ENCODE data around the gene BCL3. TPM values are rescaled to one million over a fixed set of nuclear protein-coding genes. Genes with fewer than 3 reads are reported as not detected.

Gene BCL3
- total RNA-seq, 1 donor from 2014 or later: 20.1 TPM

DNA sequence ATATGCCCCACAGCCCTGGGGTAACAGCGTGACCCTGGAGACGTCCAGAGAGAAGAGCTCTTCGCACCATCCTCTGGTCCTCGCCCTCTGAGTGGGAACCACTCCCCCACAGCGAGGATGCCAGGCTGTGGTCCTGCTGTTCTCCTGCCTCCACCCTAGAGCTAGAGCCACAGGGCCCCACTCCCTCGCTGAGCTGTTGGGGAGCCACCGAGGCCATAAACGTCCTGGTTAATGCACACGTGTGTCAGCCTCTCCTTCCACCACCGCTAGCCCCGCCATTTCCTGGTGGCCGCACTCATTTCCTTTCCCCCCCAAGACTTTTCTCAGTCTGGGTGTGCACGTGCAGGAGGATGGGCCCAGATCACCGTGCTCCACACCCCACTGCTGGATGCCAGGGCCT, 38.0 kb upstream of the BCL3 start:
- H3K27ac Mint-ChIP-seq: no peak overlapping the region
- no peaks in the 10 kb centered on the region for H3K4me1 Mint-ChIP-seq
- H3K27me3 Mint-ChIP-seq (ENCODE audit: low read depth): no peaks in the 10 kb centered on the region
- no peak overlapping the region for H3K4me3 Mint-ChIP-seq
- peaks cover 11% of the 10 kb centered on the region for H3K9me3 Mint-ChIP-seq
- no peaks in the 10 kb centered on the region for H3K36me3 Mint-ChIP-seq
- TF ChIP-seq, protein P1, sequence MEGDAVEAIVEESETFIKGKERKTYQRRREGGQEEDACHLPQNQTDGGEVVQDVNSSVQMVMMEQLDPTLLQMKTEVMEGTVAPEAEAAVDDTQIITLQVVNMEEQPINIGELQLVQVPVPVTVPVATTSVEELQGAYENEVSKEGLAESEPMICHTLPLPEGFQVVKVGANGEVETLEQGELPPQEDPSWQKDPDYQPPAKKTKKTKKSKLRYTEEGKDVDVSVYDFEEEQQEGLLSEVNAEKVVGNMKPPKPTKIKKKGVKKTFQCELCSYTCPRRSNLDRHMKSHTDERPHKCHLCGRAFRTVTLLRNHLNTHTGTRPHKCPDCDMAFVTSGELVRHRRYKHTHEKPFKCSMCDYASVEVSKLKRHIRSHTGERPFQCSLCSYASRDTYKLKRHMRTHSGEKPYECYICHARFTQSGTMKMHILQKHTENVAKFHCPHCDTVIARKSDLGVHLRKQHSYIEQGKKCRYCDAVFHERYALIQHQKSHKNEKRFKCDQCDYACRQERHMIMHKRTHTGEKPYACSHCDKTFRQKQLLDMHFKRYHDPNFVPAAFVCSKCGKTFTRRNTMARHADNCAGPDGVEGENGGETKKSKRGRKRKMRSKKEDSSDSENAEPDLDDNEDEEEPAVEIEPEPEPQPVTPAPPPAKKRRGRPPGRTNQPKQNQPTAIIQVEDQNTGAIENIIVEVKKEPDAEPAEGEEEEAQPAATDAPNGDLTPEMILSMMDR (IDR thresholded peaks at IDR 0.05; ENCODE audit: unreplicated experiment): no peak
- DNase-seq (ENCODE audit: low spot score in 2 of 2, unreplicated experiment in 2 of 2): no peak

DNA sequence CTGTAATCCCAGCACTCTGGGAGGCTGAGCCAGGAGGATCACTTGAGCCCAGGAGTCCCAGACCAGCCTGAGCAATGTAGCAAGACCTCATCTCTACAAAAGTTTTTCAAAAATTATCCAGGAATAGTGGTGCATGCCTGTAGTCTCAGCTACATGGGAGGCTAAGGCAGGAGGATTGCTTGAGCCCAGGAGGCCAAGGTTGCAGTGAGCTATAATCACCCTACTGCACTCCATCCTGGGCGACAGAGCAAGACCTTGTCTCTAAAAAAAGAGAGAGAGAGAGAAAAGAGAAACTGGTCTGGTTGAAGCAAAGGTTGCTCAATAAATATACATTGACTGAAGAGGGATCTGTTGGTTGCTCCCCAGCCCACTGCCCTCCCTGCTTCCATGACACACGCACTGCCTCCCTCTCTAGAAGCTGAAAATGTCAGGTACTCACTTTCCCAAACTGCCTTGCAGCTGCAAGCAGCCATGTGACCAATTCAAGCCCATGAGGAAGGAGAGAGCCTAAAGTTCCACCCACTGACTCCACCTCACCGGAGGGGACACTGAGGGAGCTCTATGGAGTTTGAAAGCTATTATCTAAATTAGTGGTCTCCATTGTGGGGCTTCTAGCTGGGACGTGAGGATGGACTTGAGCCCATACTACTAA, 35.5 kb upstream of the BCL3 start:
- Mint-ChIP-seq H3K9me3 (peaks cover 13% of the 10 kb centered on the region), H3K4me3 (no peak overlapping the region), H3K27me3 (ENCODE audit: low read depth) (no peaks in the 10 kb centered on the region), H3K4me1 (peaks cover under 1% of the 10 kb centered on the region), H3K36me3 (no peaks in the 10 kb centered on the region), H3K27ac (no peak overlapping the region)
- no peak for DNase-seq (ENCODE audit: low spot score in 2 of 2, unreplicated experiment in 2 of 2)
- TF ChIP-seq, protein P1 (IDR thresholded peaks at IDR 0.05; ENCODE audit: unreplicated experiment): no peak

DNA sequence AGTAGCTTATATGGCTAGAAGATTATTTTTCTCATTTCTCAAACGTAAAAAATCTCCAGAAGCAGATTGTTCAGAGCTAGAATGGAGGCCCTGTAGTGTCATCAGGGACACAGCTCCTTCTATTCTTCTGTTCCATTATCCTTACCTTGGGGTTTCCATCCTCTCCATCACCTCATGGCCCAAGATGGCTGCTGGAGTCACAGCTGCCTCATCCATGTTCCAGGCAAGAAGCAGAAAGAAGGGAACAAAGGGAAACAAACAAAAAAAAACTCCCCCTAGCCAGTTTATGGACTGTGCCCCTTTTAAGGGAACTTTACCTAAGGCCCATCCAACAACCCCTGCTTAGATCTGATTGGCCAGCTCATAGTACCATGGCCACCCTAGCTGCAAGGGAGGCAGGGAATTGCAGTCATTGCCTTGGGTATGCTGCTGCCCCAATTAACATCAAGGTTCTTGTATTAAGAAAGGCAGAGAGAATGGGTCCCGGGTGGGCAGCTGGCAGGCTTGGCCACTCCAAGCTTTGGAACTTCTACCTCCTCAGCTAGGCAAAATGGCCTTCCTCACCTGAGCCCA, 33.8 kb upstream of the BCL3 start:
- Mint-ChIP-seq H3K9me3 (peaks cover 13% of the 10 kb centered on the region), H3K4me3 (no peak overlapping the region), H3K36me3 (no peaks in the 10 kb centered on the region), H3K27ac (no peak overlapping the region), H3K4me1 (peaks cover 14% of the 10 kb centered on the region), H3K27me3 (ENCODE audit: low read depth) (no peaks in the 10 kb centered on the region)
- no peak for DNase-seq (ENCODE audit: low spot score in 2 of 2, unreplicated experiment in 2 of 2)
- TF ChIP-seq, protein P1 (IDR thresholded peaks at IDR 0.05; ENCODE audit: unreplicated experiment): no peak

DNA sequence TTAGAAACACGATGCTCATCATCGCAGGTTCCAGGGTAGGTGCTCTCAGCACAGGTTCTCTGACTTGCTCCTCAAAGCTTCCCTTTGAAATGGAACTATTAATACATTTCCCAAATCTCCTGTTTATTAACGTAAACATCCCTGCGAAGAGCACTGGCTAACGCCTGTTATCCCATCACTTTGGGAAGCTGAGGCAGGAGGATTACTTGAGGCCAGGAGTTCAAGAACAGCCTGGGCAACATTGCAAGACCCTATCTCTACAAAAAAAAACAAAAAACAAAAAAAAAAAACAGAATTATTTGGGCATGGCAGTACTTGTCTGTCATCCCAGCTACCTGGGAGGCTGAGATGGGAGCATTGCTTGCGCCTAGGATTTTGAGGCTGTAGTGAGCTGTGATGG, 30.9 kb upstream of the BCL3 start:
- TF ChIP-seq, protein P1 (IDR thresholded peaks at IDR 0.05; ENCODE audit: unreplicated experiment): no peak
- H3K36me3 Mint-ChIP-seq: no peaks in the 10 kb centered on the region
- no peak for DNase-seq (ENCODE audit: low spot score in 2 of 2, unreplicated experiment in 2 of 2)
- peaks cover 22% of the 10 kb centered on the region for H3K4me1 Mint-ChIP-seq
- no peaks in the 10 kb centered on the region for H3K27me3 Mint-ChIP-seq (ENCODE audit: low read depth)
- H3K4me3 Mint-ChIP-seq: no peak overlapping the region
- H3K27ac Mint-ChIP-seq: peak overlapping the region; percentile 12
- H3K9me3 Mint-ChIP-seq: peaks cover 13% of the 10 kb centered on the region

DNA sequence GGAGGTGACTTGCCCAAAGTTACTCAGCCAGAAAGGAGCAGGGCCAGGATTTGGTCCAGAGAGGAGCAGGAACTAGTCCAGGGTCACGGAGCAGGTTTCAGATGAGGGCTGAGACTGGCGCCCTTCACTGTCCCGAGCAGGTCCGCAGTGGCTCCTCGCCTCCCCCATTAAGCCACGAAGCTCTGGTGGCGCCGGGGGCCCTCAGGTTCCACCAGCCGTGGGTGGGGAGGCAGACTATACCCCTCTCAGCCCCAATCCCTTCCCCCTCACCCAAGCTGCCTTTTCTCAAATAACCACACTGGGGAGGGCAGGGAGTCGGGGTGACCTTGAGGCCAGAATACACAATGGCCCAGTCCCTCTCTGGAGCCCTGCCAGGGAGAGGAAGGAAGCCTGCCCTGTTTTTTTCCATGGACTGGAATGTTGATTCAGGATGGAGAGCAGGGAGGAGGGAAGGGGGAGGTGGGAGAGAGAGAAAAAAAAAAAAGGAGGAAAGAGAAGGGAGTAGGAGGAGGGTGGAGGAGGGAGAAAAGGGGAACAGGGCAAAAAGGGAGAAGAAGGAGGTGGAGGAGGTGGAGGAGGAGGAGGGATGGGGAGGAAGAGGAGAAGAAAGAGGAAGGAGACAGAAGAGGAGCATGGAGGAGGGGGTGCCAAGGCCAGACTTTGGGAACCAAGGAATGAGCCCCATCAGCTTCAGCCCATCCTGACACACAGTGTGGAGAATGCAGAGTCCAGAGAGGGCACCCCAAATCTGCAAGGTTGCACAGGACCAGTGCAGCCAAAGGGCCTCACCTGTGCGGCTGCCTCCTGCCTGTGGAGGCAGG, 29.9 kb upstream of the BCL3 start:
- Mint-ChIP-seq H3K4me1 (peaks cover 22% of the 10 kb centered on the region), H3K4me3 (no peak overlapping the region), H3K36me3 (no peaks in the 10 kb centered on the region), H3K27ac (peak overlapping the region; percentile 90), H3K27me3 (ENCODE audit: low read depth) (no peaks in the 10 kb centered on the region), H3K9me3 (peaks cover 13% of the 10 kb centered on the region)
- DNase-seq (ENCODE audit: low spot score in 2 of 2, unreplicated experiment in 2 of 2): peak in 1 of 2 experiments; percentile 53
- TF ChIP-seq, protein P1 (IDR thresholded peaks at IDR 0.05; ENCODE audit: unreplicated experiment): no peak
